ENCODE measurements around the gene TAF4. TPM values are rescaled to one million over a fixed set of nuclear protein-coding genes. Genes with fewer than 3 reads are reported as not detected.

Gene TAF4
- total RNA-seq, 1 experiment from 2014 or later = 21.0 TPM

GRCh38 chr20:62105592-62105991 lies 39.9 kb upstream of the TAF4 start:
- Histone ChIP-seq H3K4me1 (ENCODE audit: control insufficient read depth, insufficient read depth, low read length) (no peaks in the 10 kb centered on the region), H3K9me3 (ENCODE audit: control insufficient read depth, insufficient read depth, low read depth, low read length) (no peaks in the 10 kb centered on the region; the same call in 1 of the 2 replicates), H3K4me3 (ENCODE audit: low read depth in 2 of 2, low read length in 2 of 2) (no peak overlapping the region), H3K27me3 (ENCODE audit: control insufficient read depth, insufficient read depth, low read length) (no peaks in the 10 kb centered on the region), H3K36me3 (ENCODE audit: control insufficient read depth, insufficient read depth, low read length) (no peaks in the 10 kb centered on the region), H3K27ac (ENCODE audit: low read length) (no peak overlapping the region)
- CTCF ChIA-PET = no interaction called here
- POLR2A ChIA-PET = no interaction called here
- in situ Hi-C loops (cut with HindIII; ENCODE audit: low pct_unique_long_range_greater_than_20kb, low sequenced_read_pairs) = no loop called here
- intact Hi-C loops (cut with micrococcal nuclease; ENCODE audit: unreplicated experiment) = no loop called here
- ATAC-seq (no peak), DNase-seq (ENCODE audit: low read depth, low spot score) (no peak)
- BruUV-seq (replicated peaks) = no TSS peak
- TF ChIP-seq SIN3A (IDR thresholded peaks at IDR 0.05; ENCODE audit: borderline replicate concordance, insufficient read depth, low read depth, low read length) (no peak), REST (IDR thresholded peaks at IDR 0.05; ENCODE audit: insufficient read depth in 1 of 2, low read depth in 2 of 2, low read length in 1 of 2) (no peak), POLR2AphosphoS5 (IDR thresholded peaks at IDR 0.05; ENCODE audit: low read depth, low read length) (no peak), TCF7L2 (IDR thresholded peaks at IDR 0.05; ENCODE audit: low read depth, low read length) (no peak)
- TF ChIP-seq, protein P1, sequence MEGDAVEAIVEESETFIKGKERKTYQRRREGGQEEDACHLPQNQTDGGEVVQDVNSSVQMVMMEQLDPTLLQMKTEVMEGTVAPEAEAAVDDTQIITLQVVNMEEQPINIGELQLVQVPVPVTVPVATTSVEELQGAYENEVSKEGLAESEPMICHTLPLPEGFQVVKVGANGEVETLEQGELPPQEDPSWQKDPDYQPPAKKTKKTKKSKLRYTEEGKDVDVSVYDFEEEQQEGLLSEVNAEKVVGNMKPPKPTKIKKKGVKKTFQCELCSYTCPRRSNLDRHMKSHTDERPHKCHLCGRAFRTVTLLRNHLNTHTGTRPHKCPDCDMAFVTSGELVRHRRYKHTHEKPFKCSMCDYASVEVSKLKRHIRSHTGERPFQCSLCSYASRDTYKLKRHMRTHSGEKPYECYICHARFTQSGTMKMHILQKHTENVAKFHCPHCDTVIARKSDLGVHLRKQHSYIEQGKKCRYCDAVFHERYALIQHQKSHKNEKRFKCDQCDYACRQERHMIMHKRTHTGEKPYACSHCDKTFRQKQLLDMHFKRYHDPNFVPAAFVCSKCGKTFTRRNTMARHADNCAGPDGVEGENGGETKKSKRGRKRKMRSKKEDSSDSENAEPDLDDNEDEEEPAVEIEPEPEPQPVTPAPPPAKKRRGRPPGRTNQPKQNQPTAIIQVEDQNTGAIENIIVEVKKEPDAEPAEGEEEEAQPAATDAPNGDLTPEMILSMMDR (IDR thresholded peaks at IDR 0.05) = no peak

DNA sequence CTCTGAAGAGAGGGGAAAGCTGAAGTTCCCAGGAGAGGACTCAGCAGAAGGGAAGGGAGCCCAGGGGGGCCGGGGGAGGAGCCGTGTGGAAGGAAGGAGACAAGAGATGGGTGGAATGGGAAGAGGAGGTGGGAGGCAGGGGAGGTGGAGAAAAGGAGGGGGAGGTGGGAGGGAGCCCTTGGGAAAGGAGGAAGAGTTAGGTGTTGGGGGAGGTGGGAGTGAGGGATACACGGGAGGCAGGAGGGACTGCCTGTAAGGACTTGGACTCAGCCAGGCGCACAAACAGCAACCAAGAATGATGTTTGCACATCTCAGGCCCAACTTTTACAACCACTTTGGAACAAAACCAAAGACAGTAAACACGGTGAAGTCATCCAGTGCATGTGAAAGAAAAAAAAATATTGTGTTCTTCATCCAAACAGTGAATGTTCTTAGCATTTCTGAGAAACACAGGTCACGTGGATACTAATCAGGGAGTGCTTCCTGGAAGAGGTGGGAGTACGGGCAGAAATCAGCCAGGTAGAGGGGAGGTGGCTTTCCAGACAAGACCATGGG lies 39.2 kb upstream of the TAF4 start:
- POLR2A ChIA-PET = no interaction called here
- H3K4me3 ChIP-seq (ENCODE audit: low read depth in 2 of 2, low read length in 2 of 2) = no peak overlapping the region
- in situ Hi-C loops (cut with HindIII; ENCODE audit: low pct_unique_long_range_greater_than_20kb, low sequenced_read_pairs) = no loop called here
- no TSS peak for BruUV-seq (replicated peaks)
- intact Hi-C loops (cut with micrococcal nuclease; ENCODE audit: unreplicated experiment) = no loop called here
- CTCF ChIA-PET = no interaction called here
- TF ChIP-seq REST (IDR thresholded peaks at IDR 0.05; ENCODE audit: insufficient read depth in 1 of 2, low read depth in 2 of 2, low read length in 1 of 2) = no peak
- TF ChIP-seq, protein P1 (IDR thresholded peaks at IDR 0.05) = no peak
- TF ChIP-seq TCF7L2 (IDR thresholded peaks at IDR 0.05; ENCODE audit: low read depth, low read length) = no peak
- no peak for TF ChIP-seq SIN3A (IDR thresholded peaks at IDR 0.05; ENCODE audit: borderline replicate concordance, insufficient read depth, low read depth, low read length)
- TF ChIP-seq POLR2AphosphoS5 (IDR thresholded peaks at IDR 0.05; ENCODE audit: low read depth, low read length) = no peak
- ATAC-seq (no peak), DNase-seq (ENCODE audit: low read depth, low spot score) (no peak)
- no peaks in the 10 kb centered on the region for H3K36me3 ChIP-seq (ENCODE audit: control insufficient read depth, insufficient read depth, low read length)
- no peaks in the 10 kb centered on the region; the same call in 1 of the 2 replicates for H3K9me3 ChIP-seq (ENCODE audit: control insufficient read depth, insufficient read depth, low read depth, low read length)
- no peak overlapping the region for H3K27ac ChIP-seq (ENCODE audit: low read length)
- H3K4me1 ChIP-seq (ENCODE audit: control insufficient read depth, insufficient read depth, low read length) = no peaks in the 10 kb centered on the region
- H3K27me3 ChIP-seq (ENCODE audit: control insufficient read depth, insufficient read depth, low read length) = no peaks in the 10 kb centered on the region

All from Panc1 (cell line).